ENCODE measurements around the gene SPINDOC. TPM values are rescaled to one million over a fixed set of nuclear protein-coding genes. Genes with fewer than 3 reads are reported as not detected.

The SPINDOC gene
- total RNA-seq, 1 donor from 2014 or later = 16.8 TPM

DNA sequence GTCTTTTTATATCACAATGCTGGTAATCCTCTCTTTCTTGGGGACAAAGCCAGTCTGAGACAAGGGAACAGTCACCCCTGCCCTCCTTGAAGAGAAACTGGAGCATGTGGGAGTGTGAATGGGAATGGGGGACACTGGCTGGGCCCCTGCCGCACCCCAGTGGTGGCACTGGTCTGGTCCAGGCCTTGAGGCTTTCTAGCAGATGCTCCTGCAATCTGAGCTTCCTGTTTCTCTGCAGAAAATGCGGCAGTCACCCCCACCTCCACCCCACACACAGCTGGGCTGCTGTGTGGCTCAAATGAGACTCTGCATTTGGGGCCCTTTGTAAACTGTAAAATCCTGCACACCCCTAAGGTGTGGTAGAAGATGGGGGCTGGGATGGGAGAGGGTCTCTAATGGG lies 19.1 kb downstream of the SPINDOC start:
- DNase-seq (ENCODE audit: low read depth) = no peak

DNA sequence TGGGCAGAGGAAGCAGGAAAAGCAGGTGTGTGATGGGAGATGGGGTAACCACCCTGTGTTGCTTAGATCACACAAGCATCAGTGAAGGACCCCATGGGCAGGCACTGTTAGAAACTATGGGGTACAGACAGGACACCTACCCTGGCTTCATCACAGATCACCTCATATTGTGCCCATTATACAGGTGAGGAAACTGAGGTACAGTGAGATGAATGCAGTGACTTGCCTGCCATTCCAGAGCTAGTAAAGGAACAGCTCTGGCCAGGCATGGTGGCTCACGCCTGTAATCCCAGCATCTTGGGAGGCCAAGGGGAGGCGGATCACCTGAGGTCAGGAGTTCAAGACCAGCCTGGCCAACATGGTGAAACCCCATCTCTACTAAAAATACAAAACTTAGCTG lies 19.8 kb downstream of the SPINDOC start:
- no peak for DNase-seq (ENCODE audit: low read depth)

GRCh38 chr11:63834535-63835157 lies 21.4 kb downstream of the SPINDOC start:
- DNase-seq (ENCODE audit: low read depth) = no peak

GRCh38 chr11:63835158-63835545 lies 21.9 kb downstream of the SPINDOC start:
- DNase-seq (ENCODE audit: low read depth) = no peak

GRCh38 chr11:63837027-63837688 lies 23.9 kb downstream of the SPINDOC start:
- DNase-seq (ENCODE audit: low read depth) = peak; percentile 85

DNA sequence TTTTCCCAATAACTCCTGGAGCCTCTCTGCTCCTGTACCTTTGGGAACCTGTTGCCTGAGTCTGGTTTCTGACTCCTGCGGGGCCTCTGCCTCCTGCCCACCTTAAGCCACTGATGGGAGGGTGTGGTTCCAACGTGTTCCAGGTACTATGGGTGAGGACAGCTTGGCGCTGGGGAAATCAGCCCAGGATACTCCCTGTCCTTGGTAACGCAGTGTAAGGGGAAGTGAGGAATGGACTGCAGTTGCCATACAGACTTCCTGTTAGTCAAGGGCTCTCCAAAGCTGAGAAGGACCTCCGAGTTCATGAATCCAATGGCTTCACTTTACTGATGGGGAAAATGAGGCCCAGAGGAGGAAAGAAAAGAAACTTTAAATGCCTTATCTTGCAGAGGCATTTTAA lies 24.5 kb downstream of the SPINDOC start:
- no peak for DNase-seq (ENCODE audit: low read depth)

DNA sequence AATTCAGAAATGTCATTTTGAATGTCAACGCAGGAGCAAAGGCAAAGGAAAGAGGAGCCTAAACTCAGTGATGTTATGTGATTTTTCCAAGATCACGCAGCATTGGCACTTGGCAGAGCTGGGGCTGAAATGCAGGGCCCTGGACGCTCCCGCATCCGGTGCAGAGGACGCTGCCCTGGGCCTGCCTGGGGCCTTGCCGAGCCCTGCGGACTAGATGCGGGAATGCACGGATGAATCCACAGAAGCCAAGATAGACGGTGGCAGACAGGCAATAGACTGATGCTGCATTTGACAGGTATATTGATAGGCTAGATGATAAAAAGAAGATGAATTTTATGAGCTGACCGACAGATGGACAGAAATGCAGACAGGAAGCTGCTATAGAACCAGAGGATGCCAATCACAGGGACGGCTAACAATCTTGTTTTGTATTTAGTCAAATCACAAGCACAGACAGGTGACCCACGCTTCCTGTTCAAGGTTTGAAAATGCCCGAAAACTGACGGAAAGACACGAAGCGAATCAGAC lies 25.0 kb downstream of the SPINDOC start:
- no peak for DNase-seq (ENCODE audit: low read depth)

GRCh38 chr11:63838678-63839507 lies 25.6 kb downstream of the SPINDOC start, which contains the start of gene MARK2:
Gene MARK2, plus strand, starts transcription at chr11:63839110. Its CDS starts 397 bp downstream, at chr11:63839507.
- peak; percentile 98 for DNase-seq (ENCODE audit: low read depth)

DNA sequence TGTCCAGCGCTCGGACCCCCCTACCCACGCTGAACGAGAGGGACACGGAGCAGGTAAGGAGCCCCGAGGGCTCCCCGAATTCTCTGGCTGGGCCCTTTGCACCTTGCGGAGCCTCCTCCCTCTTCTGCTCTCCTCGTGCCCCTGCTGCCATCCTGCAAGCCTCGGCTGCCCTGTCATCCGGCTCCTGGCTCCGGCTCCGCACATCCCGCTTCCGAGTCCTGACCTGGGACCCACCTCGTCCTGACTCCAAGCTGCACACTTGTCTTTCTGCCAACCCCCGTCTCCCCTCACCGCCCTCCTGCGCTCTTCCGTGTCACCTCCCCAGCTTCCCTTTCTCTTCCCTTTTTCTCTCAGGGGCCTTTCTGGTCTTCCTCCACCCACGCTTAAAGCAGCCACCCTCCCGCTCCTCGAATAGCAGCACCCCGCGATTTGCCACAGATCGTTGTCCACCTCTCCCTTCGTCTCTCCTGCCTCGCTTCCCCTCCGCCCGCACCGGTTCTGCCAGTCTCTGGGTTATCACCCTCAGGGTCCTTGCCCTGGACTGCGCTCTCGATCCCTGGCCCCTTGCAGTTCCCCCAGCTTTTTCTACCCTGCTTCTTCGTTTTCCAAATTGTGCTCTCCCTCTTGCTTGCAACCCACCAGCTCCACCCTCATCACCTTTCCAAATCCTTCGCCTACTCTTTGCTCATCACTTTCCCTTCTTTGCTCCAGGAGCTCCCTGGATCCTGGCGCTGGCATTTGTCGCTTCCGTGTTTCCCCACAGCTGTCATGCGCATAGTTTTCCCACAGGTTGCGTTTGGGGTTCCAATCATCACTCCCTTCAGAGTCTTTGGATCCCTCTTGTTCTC lies 26.5 kb downstream of the SPINDOC start:
- DNase-seq (ENCODE audit: low read depth) = peak; percentile 31

DNA sequence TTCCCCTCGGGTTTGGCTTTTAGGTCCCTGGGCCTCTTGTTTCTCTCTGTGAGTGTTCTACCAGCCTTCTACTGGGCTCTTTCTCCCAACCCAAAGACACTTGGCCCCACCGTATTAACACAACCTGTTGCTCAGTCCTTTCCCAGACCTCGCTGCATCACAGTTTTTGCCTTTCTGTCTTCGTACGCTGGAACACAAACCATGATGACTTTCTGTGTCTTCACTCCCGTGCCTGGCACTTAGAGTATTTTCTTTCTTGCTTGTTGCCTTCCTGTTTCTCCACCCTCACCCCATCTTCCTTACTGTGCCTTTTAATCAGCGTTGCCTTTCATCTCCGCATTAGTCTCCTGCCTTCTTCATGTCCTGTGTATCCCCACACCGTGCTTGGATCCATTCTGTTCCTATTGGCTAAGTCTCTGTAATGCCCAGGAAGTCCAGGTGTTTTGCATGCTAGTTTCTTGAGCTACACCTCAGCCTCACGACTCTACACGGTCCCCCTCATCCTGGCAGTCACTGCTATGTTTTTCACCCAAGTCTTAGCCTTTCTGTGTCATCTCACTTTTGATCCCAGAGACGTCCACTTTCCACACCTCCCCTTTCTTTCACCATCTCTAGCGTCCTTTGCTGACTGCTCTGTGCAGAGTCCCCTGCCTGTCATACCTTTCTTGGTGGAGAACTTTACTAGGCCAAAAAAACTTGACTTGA lies 27.3 kb downstream of the SPINDOC start:
- DNase-seq (ENCODE audit: low read depth) = no peak

DNA sequence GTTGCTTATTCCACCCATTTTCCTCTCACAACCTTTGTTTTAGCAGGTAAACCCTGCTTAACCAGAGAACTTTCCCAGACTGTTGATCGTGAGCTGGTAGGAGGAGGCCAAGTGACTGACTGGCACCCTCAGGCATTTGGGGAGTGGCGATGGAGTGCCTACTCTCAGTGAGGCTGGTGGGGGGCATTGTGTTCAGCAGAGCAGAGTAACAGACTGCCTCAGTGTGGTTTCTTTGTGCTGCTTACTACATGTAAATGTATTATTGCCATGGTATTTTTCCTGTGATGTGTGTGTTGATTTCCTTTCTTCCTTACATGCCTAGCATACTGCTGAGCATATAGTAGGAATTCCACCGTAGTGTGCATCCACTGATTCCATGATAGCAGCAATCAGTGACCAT lies 28.3 kb downstream of the SPINDOC start:
- peak; percentile 65 for DNase-seq (ENCODE audit: low read depth)

DNA sequence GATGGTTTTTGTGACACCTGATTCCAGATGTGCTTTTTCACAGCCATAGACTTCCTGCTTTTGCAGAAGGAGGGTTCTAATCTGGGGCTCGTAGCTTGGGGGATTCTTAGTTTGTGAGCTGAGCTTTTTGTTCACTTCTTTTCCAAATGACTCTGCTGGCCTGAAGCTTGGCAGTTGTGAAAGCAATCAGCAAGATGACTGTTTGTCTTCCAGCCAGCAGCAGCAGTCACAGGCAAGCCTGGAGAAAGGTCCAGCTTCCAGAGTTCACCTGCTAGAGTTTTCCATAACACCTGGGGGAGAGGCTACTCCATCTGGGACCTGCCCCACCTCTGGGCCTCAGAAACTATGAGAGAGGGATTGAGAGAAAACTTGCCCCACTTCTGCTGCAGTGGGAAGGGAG lies 29.8 kb downstream of the SPINDOC start:
- DNase-seq (ENCODE audit: low read depth) = no peak

DNA sequence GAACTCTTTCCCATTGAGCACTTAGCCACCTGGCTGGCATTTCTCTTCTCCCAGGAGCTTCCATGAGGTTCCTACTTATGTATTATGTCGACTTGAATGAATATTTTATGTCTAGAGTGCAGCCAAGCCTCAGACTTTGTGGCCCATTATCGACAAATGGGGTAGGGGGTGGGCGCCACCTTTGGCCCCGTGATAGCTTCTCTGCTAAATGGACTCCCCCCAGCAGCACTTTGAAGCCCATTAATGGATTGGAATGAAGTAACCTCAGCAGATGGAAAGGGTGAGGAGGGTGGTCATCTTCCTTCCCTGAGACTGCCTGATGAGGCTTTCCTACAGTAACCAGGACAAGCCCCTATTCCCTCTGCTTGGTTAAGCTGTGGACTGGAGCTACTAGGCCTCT lies 31.6 kb downstream of the SPINDOC start:
- DNase-seq (ENCODE audit: low read depth) = no peak

- DNase-seq (ENCODE audit: low read depth) = no peak
Observed at GRCh38 chr11:63845303-63845702, 32.0 kb downstream of the SPINDOC start.

DNA sequence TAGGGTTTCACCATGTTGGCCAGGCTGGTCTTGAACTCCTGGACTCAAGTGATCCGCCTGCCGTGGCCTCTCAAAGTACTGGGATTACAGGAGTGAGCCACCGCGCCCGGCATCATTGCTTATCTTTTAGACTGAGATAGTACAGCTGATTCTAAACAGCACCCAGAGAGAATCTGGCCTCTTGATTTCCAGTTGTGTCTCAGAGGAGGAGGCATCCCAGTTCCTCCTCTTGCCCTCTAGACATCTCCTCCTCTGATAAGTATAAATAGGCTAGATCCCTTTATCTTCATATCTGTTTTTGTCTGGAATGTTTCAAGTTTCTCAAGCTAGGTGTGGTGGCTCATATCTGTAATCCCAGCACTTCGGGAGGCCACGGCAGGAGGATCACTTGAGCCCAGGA lies 32.7 kb downstream of the SPINDOC start:
- no peak for DNase-seq (ENCODE audit: low read depth)

DNA sequence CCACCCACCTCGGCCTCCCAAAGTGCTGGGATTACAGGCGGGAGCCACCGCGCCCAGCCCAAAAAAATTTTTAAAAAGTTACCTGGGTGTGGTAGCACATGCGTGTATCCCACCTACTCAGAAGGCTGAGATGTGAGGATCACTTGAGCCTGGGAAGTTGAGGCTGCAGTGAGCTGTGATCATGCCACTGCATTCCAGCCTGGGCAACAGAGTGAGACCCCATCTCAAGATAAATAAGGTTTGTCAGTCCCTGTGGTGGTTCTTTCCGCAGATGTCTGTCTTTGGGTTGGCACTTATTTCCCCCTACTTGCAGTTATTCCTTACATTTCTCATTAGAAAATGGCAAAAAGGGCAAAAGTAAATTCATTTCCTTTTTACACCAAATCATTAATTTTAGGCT lies 33.6 kb downstream of the SPINDOC start:
- DNase-seq (ENCODE audit: low read depth) = no peak

GRCh38 chr11:63847363-63847762 lies 34.1 kb downstream of the SPINDOC start:
- no peak for DNase-seq (ENCODE audit: low read depth)

- no peak for DNase-seq (ENCODE audit: low read depth)
Observed at GRCh38 chr11:63849691-63850090, 36.4 kb downstream of the SPINDOC start.

- no peak for DNase-seq (ENCODE audit: low read depth)
Observed at GRCh38 chr11:63850920-63851319, 37.7 kb downstream of the SPINDOC start.

DNA sequence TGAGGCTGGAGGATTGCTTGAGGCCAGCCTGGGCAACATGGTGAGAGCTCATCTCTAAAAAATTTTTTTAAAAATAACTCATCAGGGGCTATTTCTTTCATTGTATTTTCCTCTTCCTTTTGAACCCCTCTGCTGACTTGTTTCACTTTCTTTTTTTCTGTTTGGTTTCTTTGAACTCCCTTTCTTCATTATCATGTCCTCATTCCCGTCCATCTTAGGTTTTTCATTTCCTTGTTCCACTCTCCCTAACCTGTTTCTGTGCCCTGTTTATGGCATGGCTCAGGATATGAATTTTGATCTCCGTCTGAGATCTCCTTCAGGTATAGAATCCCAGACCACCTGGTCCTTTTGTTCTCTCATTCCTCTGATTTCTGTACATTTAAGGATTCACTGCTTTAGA lies 38.1 kb downstream of the SPINDOC start:
- no peak for DNase-seq (ENCODE audit: low read depth)
